Activated T-helper 17 cell treated with anti-CD3 and anti-CD28 coated beads, Interleukin-2, amount 50 U/mL, for 72 hours (primary cell): ENCODE measurements around the gene ITPR1. TPM values are rescaled to one million over a fixed set of nuclear protein-coding genes. Genes with fewer than 3 reads are reported as not detected.
A peak's percentile ranks its signal among the peaks of the same experiment; 100 is the strongest.

Experiments
- ATAC-seq: fragments of 150-1000 bp; cut with Tn5 transposase; replicated peaks from 2 replicates; pipeline ENCODE4 v1.10.0; 2021; ENCODE audit warnings: mild to moderate bottlenecking, moderate library complexity
- H3K27ac Mint-ChIP-seq: one replicate; pipeline ENCODE4 v1.8.0; 2022; ENCODE audit warnings: mixed read lengths
- H3K27me3 Mint-ChIP-seq: one replicate; pipeline ENCODE4 v1.8.0; 2022; ENCODE audit warnings: mixed read lengths
- H3K36me3 Mint-ChIP-seq: one replicate; pipeline ENCODE4 v1.8.0; 2022; ENCODE audit warnings: low read depth, mild to moderate bottlenecking, mixed read lengths
- H3K4me1 Mint-ChIP-seq: one replicate; pipeline ENCODE4 v1.8.0; 2022; ENCODE audit warnings: mixed read lengths
- H3K4me3 Mint-ChIP-seq: one replicate; pipeline ENCODE4 v1.8.0; 2022; ENCODE audit warnings: mild to moderate bottlenecking, mixed read lengths
- H3K9me3 Mint-ChIP-seq: one replicate; pipeline ENCODE4 v1.8.0; 2022; ENCODE audit warnings: mixed read lengths
- total RNA-seq, 2 donors: library from RNA; stranded (reverse); gene quantifications; one replicate each; pipeline ENCODE4 v1.2.3, GENCODE V29; 2022

Gene ITPR1
- total RNA-seq, 2 donors from 2014 or later = 78.5 to 84.6 TPM

GRCh38 chr3:4574426-4574965 lies 81.3 kb downstream of the ITPR1 start:
- no peak for ATAC-seq
- H3K36me3 Mint-ChIP-seq = no peaks in the 10 kb centered on the region
- no peaks in the 10 kb centered on the region for H3K27me3 Mint-ChIP-seq
- H3K4me3 Mint-ChIP-seq = no peak overlapping the region
- no peaks in the 10 kb centered on the region for H3K9me3 Mint-ChIP-seq
- peak overlapping the region; percentile 6 for H3K27ac Mint-ChIP-seq
- peaks cover 9% of the 10 kb centered on the region for H3K4me1 Mint-ChIP-seq

DNA sequence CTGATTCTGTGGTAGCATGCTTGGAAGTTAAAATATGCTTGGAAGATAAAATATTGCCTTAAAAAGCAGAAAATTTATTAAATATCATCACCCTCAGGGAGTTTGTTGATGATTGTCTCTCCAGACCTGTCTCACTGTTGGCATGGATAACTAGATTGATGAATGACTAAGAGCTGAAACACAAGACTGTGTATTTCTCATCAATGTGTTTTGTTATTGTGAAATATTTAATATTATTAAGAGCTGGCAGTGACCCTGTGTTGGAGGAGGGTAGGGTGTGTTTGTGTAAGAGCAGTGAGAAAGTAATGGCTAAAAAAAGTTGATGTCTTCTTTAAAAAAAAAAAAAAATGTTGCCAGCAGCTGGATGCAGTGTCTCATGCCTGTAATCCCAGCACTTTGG lies 82.2 kb downstream of the ITPR1 start:
- H3K4me3 Mint-ChIP-seq = no peak overlapping the region
- peak overlapping the region; percentile 6 for H3K27ac Mint-ChIP-seq
- H3K27me3 Mint-ChIP-seq = no peaks in the 10 kb centered on the region
- no peaks in the 10 kb centered on the region for H3K36me3 Mint-ChIP-seq
- no peaks in the 10 kb centered on the region for H3K9me3 Mint-ChIP-seq
- peaks cover 9% of the 10 kb centered on the region for H3K4me1 Mint-ChIP-seq
- ATAC-seq = no peak

DNA sequence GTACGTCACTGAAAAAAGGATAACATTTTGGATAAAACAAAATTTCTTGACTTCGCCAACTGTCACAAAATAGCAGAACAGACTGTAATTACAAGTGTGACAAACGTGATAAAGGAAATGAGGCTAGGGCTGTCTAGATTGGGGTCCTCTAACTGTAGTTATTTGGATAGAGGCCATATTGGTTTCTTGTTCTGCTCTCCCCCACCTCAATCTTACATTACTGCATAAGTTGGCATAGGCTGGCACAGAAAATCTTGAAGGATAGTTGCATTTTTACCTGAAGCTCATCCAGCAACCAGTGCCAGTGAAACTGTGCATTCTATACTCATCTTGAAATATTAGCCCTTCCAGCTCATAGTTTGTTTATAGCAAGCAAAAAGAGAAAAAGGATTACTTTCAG lies 84.6 kb downstream of the ITPR1 start:
- H3K27me3 Mint-ChIP-seq = no peaks in the 10 kb centered on the region
- H3K36me3 Mint-ChIP-seq = no peaks in the 10 kb centered on the region
- no peak overlapping the region for H3K27ac Mint-ChIP-seq
- H3K9me3 Mint-ChIP-seq = no peaks in the 10 kb centered on the region
- H3K4me1 Mint-ChIP-seq = peaks cover 8% of the 10 kb centered on the region
- ATAC-seq = no peak
- H3K4me3 Mint-ChIP-seq = no peak overlapping the region

- H3K36me3 Mint-ChIP-seq = no peaks in the 10 kb centered on the region
- H3K4me1 Mint-ChIP-seq = peaks cover 23% of the 10 kb centered on the region
- no peak overlapping the region for H3K27ac Mint-ChIP-seq
- H3K27me3 Mint-ChIP-seq = no peaks in the 10 kb centered on the region
- H3K4me3 Mint-ChIP-seq = no peak overlapping the region
- H3K9me3 Mint-ChIP-seq = no peaks in the 10 kb centered on the region
- no peak for ATAC-seq
Measured at GRCh38 chr3:4580346-4581123, 87.4 kb downstream of the ITPR1 start.

DNA sequence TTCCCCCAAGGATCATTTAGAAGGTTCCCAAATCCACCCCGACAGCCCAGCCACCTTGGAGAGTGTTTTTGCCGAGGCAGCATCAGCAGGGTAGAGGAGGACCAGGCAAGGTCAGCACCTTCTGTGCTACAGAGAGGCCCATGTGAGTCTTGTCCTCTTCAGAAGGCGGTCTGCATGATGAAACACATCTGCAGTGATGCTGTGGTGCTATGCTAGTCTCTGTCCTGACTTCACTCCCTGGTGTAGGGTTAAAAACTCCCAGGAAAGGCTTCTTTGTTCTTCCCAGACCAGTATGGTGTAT lies 87.9 kb downstream of the ITPR1 start:
- H3K4me3 Mint-ChIP-seq = no peak overlapping the region
- H3K27ac Mint-ChIP-seq = no peak overlapping the region
- no peaks in the 10 kb centered on the region for H3K9me3 Mint-ChIP-seq
- no peaks in the 10 kb centered on the region for H3K27me3 Mint-ChIP-seq
- no peak for ATAC-seq
- H3K36me3 Mint-ChIP-seq = no peaks in the 10 kb centered on the region
- peaks cover 26% of the 10 kb centered on the region for H3K4me1 Mint-ChIP-seq

DNA sequence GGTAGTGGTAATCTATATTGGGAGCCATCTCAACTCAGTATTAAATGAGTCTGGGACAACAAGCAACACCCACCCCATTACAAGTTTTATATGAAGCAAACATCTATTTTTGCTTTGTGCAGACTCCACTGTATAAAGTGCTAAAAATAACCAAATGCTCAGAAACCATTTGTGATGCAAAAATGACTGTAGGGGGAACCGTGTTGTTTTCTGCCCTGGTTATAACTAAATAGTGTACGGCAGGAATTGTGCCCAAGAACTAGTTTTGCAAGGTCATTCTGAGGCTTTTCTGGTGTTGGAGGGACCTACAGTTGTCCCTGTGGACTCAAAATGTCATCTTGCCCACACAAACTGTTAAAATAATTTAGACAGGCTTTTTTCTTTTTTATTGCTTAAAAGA lies 88.3 kb downstream of the ITPR1 start:
- ATAC-seq = no peak
- H3K36me3 Mint-ChIP-seq = no peaks in the 10 kb centered on the region
- no peaks in the 10 kb centered on the region for H3K27me3 Mint-ChIP-seq
- H3K4me1 Mint-ChIP-seq = peaks cover 24% of the 10 kb centered on the region
- no peak overlapping the region for H3K27ac Mint-ChIP-seq
- no peaks in the 10 kb centered on the region for H3K9me3 Mint-ChIP-seq
- H3K4me3 Mint-ChIP-seq = no peak overlapping the region

- H3K36me3 Mint-ChIP-seq = no peaks in the 10 kb centered on the region
- H3K27ac Mint-ChIP-seq = no peak overlapping the region
- H3K4me1 Mint-ChIP-seq = peaks cover 27% of the 10 kb centered on the region
- H3K9me3 Mint-ChIP-seq = no peaks in the 10 kb centered on the region
- H3K27me3 Mint-ChIP-seq = no peaks in the 10 kb centered on the region
- ATAC-seq = no peak
- H3K4me3 Mint-ChIP-seq = no peak overlapping the region
Measured at GRCh38 chr3:4581920-4582611, 88.9 kb downstream of the ITPR1 start.

GRCh38 chr3:4582624-4583023 lies 89.5 kb downstream of the ITPR1 start:
- H3K4me1 Mint-ChIP-seq = peaks cover 27% of the 10 kb centered on the region
- H3K27ac Mint-ChIP-seq = no peak overlapping the region
- no peaks in the 10 kb centered on the region for H3K9me3 Mint-ChIP-seq
- no peak for ATAC-seq
- H3K27me3 Mint-ChIP-seq = no peaks in the 10 kb centered on the region
- H3K36me3 Mint-ChIP-seq = no peaks in the 10 kb centered on the region
- H3K4me3 Mint-ChIP-seq = no peak overlapping the region

DNA sequence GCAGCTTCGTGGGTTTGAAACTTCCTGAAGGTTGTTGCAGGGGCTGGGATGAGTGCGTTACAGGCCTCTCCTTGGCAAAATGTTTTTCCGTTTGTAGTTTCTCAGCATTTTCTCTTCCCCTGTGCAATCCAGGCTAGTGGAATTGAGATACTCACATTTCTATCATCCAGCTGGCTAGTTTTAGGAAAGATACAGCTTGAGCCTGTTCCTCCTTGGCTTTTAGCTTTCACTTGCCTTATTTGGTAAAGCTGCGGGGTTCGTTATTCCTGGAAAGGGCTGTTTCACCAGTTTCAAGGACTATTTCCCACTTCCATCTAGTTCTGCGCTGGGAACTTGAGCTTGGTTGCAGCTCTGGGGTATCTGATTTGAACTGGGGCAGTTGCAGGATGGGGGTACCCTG lies 90.3 kb downstream of the ITPR1 start:
- no peak overlapping the region for H3K27ac Mint-ChIP-seq
- ATAC-seq = no peak
- H3K27me3 Mint-ChIP-seq = no peaks in the 10 kb centered on the region

DNA sequence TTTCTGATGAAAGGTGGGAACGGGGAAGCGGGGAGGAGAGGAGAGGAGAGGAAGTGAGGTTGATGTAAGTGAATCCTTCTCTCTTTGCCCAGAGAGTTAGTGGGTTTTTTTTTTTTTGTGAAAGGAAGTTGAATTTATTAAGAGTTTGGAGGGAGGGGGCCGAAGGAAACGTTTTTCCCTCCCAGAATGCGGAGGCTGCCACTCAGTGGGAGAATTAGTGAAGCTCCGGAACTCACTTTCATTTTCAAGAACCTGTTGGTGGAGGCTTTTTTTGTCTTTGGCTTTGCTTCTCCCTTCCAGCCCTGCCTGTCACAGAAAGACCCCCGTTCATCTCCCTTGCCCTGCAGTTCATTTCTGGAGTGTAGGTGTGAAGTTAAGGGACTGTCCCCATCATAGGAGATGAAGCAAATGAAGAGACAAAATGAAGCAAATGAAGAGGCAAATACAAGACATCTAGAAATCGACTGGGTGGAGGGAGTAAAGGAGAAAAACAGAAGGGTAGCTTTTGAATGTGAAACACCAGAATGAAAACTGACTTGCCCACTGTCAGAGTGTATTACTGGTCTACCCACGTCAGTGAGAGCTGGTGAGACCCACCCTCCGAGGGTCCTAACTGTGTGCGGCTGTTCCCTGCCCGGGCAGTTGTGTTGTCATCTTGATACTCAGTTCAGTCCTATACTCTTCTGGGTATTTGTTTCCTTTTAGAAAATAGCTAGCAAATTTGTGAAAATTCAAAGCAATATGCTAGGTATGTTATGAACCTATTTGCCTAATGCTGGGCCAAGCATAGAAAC lies 91.5 kb downstream of the ITPR1 start:
- H3K4me3 Mint-ChIP-seq = peak overlapping the region; percentile 84
- peaks cover 37% of the 10 kb centered on the region for H3K4me1 Mint-ChIP-seq
- peak; percentile 55 for ATAC-seq

More for the DNA sequence above, 90.3 kb downstream of the ITPR1 start:
- H3K36me3 Mint-ChIP-seq = no peaks in the 10 kb centered on the region
- H3K4me3 Mint-ChIP-seq = no peak overlapping the region
- peaks cover 31% of the 10 kb centered on the region for H3K4me1 Mint-ChIP-seq
- no peaks in the 10 kb centered on the region for H3K9me3 Mint-ChIP-seq

DNA sequence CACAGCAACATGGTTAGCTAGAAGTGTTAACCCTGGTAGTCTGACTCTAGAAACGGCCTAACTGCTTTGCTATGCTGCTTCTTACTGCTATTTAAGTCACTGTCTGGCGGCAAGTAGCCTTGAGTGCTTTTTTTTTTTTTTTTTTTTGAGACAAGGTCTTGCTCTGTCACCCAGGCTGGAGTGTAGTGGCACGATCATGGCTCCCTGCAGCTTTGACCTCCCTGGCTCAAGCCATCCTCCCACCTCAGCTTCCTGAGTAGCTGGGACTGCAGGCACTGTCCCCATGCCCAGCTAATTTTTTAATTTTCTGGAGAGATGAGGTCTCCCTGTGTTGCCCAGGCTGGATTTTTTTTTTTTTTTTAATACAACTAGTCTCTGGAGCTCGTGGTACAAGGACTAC lies 93.2 kb downstream of the ITPR1 start:
- ATAC-seq = no peak
- Mint-ChIP-seq H3K9me3 (no peaks in the 10 kb centered on the region), H3K4me3 (no peak overlapping the region), H3K4me1 (peaks cover 43% of the 10 kb centered on the region), H3K27ac (no peak overlapping the region), H3K36me3 (no peaks in the 10 kb centered on the region), H3K27me3 (no peaks in the 10 kb centered on the region)

More for the DNA sequence above, 91.5 kb downstream of the ITPR1 start:
- Mint-ChIP-seq H3K9me3 (no peaks in the 10 kb centered on the region), H3K36me3 (no peaks in the 10 kb centered on the region), H3K27ac (peak overlapping the region; percentile 90), H3K27me3 (no peaks in the 10 kb centered on the region)

DNA sequence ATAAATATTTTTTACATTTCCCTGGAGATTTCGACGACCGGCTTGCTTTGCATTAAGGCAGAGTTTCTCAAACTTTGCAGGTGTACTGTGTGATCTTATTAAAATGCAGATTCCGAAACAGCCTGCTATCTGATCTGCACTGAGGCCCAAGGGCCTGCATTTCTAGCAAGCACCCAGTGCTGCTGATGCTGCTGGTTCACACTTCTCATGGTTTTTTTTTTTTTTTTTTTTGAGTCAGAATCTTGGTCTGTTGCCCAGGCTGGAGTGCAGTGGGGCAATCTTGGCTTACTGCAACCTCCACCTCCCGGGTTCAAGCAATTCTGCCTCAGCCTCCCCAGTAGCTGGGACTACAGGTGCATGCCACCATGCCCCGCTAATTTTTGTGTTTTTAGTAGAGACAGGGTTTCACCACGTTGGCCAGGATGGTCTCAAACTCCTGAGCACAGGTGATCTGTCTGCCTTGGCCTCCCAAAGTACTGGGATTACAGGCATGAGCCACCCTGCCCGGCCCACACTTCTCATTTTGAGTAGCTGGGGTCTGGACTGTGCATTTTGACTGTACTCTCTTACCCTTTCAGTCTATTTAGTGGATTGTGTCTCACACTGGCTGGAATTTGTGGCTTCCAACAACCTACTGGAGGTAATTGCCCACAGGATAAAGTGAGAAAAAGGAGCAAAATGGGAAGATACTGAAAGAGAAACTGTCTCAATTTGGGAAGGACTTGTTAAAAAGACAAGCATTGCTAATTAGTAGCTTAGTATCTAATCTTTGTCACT lies 94.1 kb downstream of the ITPR1 start:
- peak; percentile 76 for ATAC-seq
- no peaks in the 10 kb centered on the region for H3K36me3 Mint-ChIP-seq
- H3K27ac Mint-ChIP-seq = no peak overlapping the region
- H3K27me3 Mint-ChIP-seq = no peaks in the 10 kb centered on the region
- H3K4me1 Mint-ChIP-seq = peaks cover 43% of the 10 kb centered on the region
- no peaks in the 10 kb centered on the region for H3K9me3 Mint-ChIP-seq
- peak overlapping the region; percentile 19 for H3K4me3 Mint-ChIP-seq

DNA sequence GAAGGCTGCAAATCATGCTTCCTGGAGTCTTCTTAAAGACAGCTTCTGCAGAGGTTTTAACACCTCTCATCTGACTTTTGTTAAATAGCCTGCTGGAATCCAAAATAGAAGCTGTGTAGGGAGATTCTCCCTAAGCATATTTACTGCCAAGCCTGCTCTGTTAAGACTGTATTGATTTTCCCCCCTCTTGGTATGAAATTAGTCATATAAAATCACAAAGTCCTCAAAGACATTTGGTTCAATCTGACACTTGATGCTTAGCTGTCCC lies 94.6 kb downstream of the ITPR1 start:
- H3K27ac Mint-ChIP-seq = no peak overlapping the region
- peaks cover 38% of the 10 kb centered on the region for H3K4me1 Mint-ChIP-seq
- no peaks in the 10 kb centered on the region for H3K9me3 Mint-ChIP-seq
- H3K27me3 Mint-ChIP-seq = no peaks in the 10 kb centered on the region
- ATAC-seq = peak; percentile 7
- no peak overlapping the region for H3K4me3 Mint-ChIP-seq
- no peaks in the 10 kb centered on the region for H3K36me3 Mint-ChIP-seq

- ATAC-seq = peak; percentile 66
- H3K4me1 Mint-ChIP-seq = peaks cover 36% of the 10 kb centered on the region
- peak overlapping the region; percentile 38 for H3K4me3 Mint-ChIP-seq
- H3K27ac Mint-ChIP-seq = peak overlapping the region; percentile 23
- no peaks in the 10 kb centered on the region for H3K27me3 Mint-ChIP-seq
- no peaks in the 10 kb centered on the region for H3K36me3 Mint-ChIP-seq
- no peaks in the 10 kb centered on the region for H3K9me3 Mint-ChIP-seq
Measured at GRCh38 chr3:4588466-4588865, 95.3 kb downstream of the ITPR1 start.
